22Rv1 (cell line): ENCODE results near the gene PTPRG.

ENCODE experiments used
- H3K27ac ChIP-seq: fragments of 450-650 bp; 2 replicates; pipeline ENCODE4 v1.5.1; 2017
- CTCF ChIP-seq: fragments of 450-650 bp; IDR thresholded peaks from 2 replicates; pipeline ENCODE4 v1.5.1; 2017; ENCODE audit warnings: mild to moderate bottlenecking
- ZFX ChIP-seq: fragments of 450-650 bp; IDR thresholded peaks from 2 replicates; pipeline ENCODE4 v1.6.1; 2017; ENCODE audit warnings: antibody characterized with exemption, borderline replicate concordance

PTPRG gene

GRCh38 chr3:61685755-61686154 lies 124.4 kb downstream of the PTPRG start:
- no peak for TF ChIP-seq ZFX
- no peak for TF ChIP-seq CTCF
- H3K27ac ChIP-seq: no peak overlapping the region

GRCh38 chr3:61686228-61686648 lies 124.9 kb downstream of the PTPRG start:
- no peak overlapping the region for H3K27ac ChIP-seq
- no peak for TF ChIP-seq ZFX
- TF ChIP-seq CTCF: no peak

- H3K27ac ChIP-seq: no peak overlapping the region
- no peak for TF ChIP-seq ZFX
- no peak for TF ChIP-seq CTCF
Observed at GRCh38 chr3:61687206-61687605, 125.8 kb downstream of the PTPRG start.

GRCh38 chr3:61687663-61688306 lies 126.4 kb downstream of the PTPRG start:
- H3K27ac ChIP-seq: no peak overlapping the region
- TF ChIP-seq CTCF (no peak), ZFX (no peak)

- no peak for TF ChIP-seq ZFX
- no peak for TF ChIP-seq CTCF
- H3K27ac ChIP-seq: no peak overlapping the region
Observed at GRCh38 chr3:61688307-61688984, 127.1 kb downstream of the PTPRG start.

GRCh38 chr3:61690016-61690415 lies 128.6 kb downstream of the PTPRG start:
- TF ChIP-seq CTCF: no peak
- TF ChIP-seq ZFX: no peak
- H3K27ac ChIP-seq: no peak overlapping the region

- no peak overlapping the region for H3K27ac ChIP-seq
- TF ChIP-seq ZFX (no peak), CTCF (no peak)
Observed at GRCh38 chr3:61691466-61691865, 130.1 kb downstream of the PTPRG start.
